RWPE1 (cell line): ENCODE measurements around the gene IKZF1.

ENCODE experiments used
- CTCF ChIA-PET: fragments of 350-600 bp; sonication (Branson Sonifier 250); formaldehyde crosslinking; extraction: SDS; loops from one replicate; lab custom pipeline; 2021; lab: Yijun Ruan, JAX
- POLR2A ChIA-PET: fragments of 400-600 bp; formaldehyde crosslinking; extraction: SDS; loops from one replicate; lab custom pipeline; 2020; ENCODE audit warnings: antibody characterized with exemption; ENCODE audit not compliant: low non-redundant PET; lab: Yijun Ruan, JAX
- DNase-seq: peaks from one replicate; pipeline ENCODE4 v3.0.0; 2012; ENCODE audit warnings: low spot score
- H3K27ac ChIP-seq: fragments of 450-650 bp; 2 replicates; pipeline ENCODE4 v1.5.1; 2017
- CTCF ChIP-seq: fragments of 450-650 bp; conservative IDR thresholded peaks from 2 replicates; pipeline ENCODE4 v1.5.1; 2017; ENCODE audit warnings: low read depth, mild to moderate bottlenecking

The IKZF1 gene

DNA sequence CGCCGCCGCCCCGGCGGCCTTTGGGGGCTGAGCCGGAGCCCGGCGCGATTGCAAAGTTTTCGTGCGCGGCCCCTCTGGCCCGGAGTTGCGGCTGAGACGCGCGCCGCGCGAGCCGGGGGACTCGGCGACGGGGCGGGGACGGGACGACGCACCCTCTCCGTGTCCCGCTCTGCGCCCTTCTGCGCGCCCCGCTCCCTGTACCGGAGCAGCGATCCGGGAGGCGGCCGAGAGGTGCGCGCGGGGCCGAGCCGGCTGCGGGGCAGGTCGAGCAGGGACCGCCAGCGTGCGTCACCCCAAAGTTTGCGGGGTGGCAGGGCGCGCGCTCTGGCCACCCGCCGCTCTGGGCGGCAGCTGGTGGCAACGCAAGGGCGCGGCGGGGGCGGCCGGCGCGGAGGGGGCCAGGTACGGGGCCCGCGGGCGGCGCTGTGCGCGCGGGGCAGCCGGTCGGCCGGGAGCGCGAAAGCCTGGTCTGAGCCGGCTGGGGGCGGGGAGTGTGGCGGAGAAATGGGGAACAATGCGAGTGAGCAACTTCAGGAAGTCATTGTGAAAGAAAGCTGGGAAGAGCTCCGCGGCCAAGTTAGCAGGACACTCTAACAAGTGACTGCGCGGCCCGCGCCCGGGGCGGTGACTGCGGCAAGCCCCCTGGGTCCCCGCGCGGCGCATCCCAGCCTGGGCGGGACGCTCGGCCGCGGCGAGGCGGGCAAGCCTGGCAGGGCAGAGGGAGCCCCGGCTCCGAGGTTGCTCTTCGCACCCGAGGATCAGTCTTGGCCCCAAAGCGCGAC is at the start of gene IKZF1:
Gene IKZF1, plus strand, starts transcription at position 588 of the 782 bp plus-strand sequence. CDS start 14,346 bp downstream, outside the sequence.
- CTCF ChIA-PET: interaction anchor here (0.6 kb wide), 1 partner anchor 75 kb away, joined by 5 read pairs; no protein-coding TSS in a partner anchor
- DNase-seq: no peak
- no peak for TF ChIP-seq CTCF
- H3K27ac ChIP-seq: no peak within 1 kb of the TSS
- POLR2A ChIA-PET: no interaction called here

GRCh38 chr7:50261593-50261992 is 42.9 kb upstream of the IKZF1 start:
- no peak for DNase-seq
- no peak for TF ChIP-seq CTCF
- H3K27ac ChIP-seq: no peak overlapping the region
- POLR2A ChIA-PET: no interaction called here
- CTCF ChIA-PET: no interaction called here

DNA sequence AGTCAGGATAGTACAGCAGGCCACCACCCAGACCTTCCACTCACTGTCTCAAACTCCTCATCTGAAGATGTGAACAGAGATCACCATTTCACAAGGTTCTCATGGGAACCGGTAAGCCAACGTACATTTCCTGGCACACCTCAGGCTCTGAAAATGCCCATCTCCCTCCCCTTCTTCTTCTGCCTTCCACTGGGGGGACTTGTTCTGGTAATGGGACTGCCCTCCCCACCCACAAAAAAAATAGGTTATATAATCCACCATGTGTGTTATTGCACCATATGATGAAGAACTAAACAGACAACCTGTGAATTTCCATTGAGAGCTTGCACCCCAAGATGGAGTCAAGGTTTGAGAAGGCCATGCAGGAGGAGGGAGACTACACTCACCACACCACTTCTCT is 42.1 kb upstream of the IKZF1 start:
- CTCF ChIA-PET: no interaction called here
- TF ChIP-seq CTCF: no peak
- no peak overlapping the region for H3K27ac ChIP-seq
- POLR2A ChIA-PET: no interaction called here
- no peak for DNase-seq

DNA sequence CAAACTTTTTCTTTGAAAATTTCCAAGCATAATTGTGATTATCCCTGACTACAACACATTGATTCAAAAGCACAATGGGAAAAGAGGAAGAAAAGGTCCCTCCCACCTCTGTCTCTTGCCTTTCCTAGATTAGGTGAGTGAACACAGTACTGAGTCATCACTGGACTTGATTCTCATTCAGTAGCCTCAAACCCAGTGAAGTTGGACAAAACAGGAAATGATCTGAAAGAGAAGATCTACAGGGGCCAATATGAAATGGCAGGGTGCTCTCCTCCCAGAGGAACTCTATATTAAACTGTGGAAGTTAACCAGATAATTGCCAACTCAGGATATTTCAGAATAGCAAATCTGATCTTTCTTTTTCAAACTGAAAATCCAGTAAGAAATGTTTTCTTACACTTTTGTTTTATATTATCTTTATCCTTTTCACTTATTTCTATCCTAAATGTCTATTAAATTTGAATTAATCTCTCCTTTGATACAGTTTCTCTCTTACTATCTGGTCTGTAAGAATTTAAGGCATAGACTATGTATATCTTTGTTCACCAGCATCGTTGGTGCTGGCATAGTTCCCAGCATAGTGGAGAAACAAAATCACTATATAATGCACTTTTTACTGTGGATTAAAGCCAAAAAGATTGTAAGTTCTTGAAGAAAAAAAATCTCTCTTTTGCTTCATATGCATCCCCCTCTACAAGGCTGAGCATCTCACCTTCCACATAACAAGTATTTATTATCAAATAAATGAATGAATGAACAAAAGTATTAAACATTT is 41.4 kb upstream of the IKZF1 start:
- POLR2A ChIA-PET: no interaction called here
- no peak for TF ChIP-seq CTCF
- CTCF ChIA-PET: interaction anchor here (0.6 kb wide), 1 partner anchor 732 kb away, joined by 3 read pairs; no protein-coding TSS in a partner anchor
- no peak overlapping the region for H3K27ac ChIP-seq
- no peak for DNase-seq

GRCh38 chr7:50264908-50265307 is 39.6 kb upstream of the IKZF1 start:
- no peak overlapping the region for H3K27ac ChIP-seq
- no peak for DNase-seq
- ChIA-PET CTCF (no interaction called here), POLR2A (no interaction called here)
- no peak for TF ChIP-seq CTCF

GRCh38 chr7:50265968-50266634 is 38.4 kb upstream of the IKZF1 start:
- H3K27ac ChIP-seq: no peak overlapping the region
- ChIA-PET POLR2A (no interaction called here), CTCF (interaction anchor here (0.5 kb wide), 1 partner anchor 75 kb away, joined by 3 read pairs; no protein-coding TSS in a partner anchor)
- DNase-seq: no peak
- no peak for TF ChIP-seq CTCF
